ENCODE results near the gene FBF1.
A peak's percentile ranks its signal among the peaks of the same experiment; 100 is the strongest.

FBF1 gene

GRCh38 chr17:75914643-75915267 lies 26.1 kb downstream of the FBF1 start:
- DNase-seq (ENCODE audit: low read depth) = no peak
- TF ChIP-seq, protein P1, sequence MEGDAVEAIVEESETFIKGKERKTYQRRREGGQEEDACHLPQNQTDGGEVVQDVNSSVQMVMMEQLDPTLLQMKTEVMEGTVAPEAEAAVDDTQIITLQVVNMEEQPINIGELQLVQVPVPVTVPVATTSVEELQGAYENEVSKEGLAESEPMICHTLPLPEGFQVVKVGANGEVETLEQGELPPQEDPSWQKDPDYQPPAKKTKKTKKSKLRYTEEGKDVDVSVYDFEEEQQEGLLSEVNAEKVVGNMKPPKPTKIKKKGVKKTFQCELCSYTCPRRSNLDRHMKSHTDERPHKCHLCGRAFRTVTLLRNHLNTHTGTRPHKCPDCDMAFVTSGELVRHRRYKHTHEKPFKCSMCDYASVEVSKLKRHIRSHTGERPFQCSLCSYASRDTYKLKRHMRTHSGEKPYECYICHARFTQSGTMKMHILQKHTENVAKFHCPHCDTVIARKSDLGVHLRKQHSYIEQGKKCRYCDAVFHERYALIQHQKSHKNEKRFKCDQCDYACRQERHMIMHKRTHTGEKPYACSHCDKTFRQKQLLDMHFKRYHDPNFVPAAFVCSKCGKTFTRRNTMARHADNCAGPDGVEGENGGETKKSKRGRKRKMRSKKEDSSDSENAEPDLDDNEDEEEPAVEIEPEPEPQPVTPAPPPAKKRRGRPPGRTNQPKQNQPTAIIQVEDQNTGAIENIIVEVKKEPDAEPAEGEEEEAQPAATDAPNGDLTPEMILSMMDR (conservative IDR thresholded peaks at IDR 0.05; ENCODE audit: low read depth, low read length) = no peak
- no peak overlapping the region for H3K4me3 ChIP-seq (ENCODE audit: low read length)

GRCh38 chr17:75913537-75914210 lies 27.2 kb downstream of the FBF1 start:
- TF ChIP-seq, protein P1 (conservative IDR thresholded peaks at IDR 0.05; ENCODE audit: low read depth, low read length) = no peak
- H3K4me3 ChIP-seq (ENCODE audit: low read length) = no peak overlapping the region
- no peak for DNase-seq (ENCODE audit: low read depth)

- TF ChIP-seq, protein P1 (conservative IDR thresholded peaks at IDR 0.05; ENCODE audit: low read depth, low read length) = no peak
- H3K4me3 ChIP-seq (ENCODE audit: low read length) = no peak overlapping the region
- DNase-seq (ENCODE audit: low read depth) = peak; percentile 53
Observed at GRCh38 chr17:75910699-75911098, 30.1 kb downstream of the FBF1 start.

- TF ChIP-seq, protein P1 (conservative IDR thresholded peaks at IDR 0.05; ENCODE audit: low read depth, low read length) = no peak
- H3K4me3 ChIP-seq (ENCODE audit: low read length) = no peak overlapping the region
Observed at GRCh38 chr17:75909812-75910274, 31.0 kb downstream of the FBF1 start.

GRCh38 chr17:75909051-75909811 lies 31.6 kb downstream of the FBF1 start:
- H3K4me3 ChIP-seq (ENCODE audit: low read length) = no peak overlapping the region
- DNase-seq (ENCODE audit: low read depth) = no peak
- TF ChIP-seq, protein P1 (conservative IDR thresholded peaks at IDR 0.05; ENCODE audit: low read depth, low read length) = no peak

More at GRCh38 chr17:75909812-75910274, 31.0 kb downstream of the FBF1 start:
- no peak for DNase-seq (ENCODE audit: low read depth)

- DNase-seq (ENCODE audit: low read depth) = no peak
- TF ChIP-seq, protein P1 (conservative IDR thresholded peaks at IDR 0.05; ENCODE audit: low read depth, low read length) = no peak
- no peak overlapping the region for H3K4me3 ChIP-seq (ENCODE audit: low read length)
Observed at GRCh38 chr17:75908201-75908600, 32.6 kb downstream of the FBF1 start.
